ENCODE results near the gene PHYHIPL. TPM values are rescaled to one million over a fixed set of nuclear protein-coding genes. Genes with fewer than 3 reads are reported as not detected.

Gene PHYHIPL
- polyA plus RNA-seq, 6 donors from 2014 or later: not detected

DNA sequence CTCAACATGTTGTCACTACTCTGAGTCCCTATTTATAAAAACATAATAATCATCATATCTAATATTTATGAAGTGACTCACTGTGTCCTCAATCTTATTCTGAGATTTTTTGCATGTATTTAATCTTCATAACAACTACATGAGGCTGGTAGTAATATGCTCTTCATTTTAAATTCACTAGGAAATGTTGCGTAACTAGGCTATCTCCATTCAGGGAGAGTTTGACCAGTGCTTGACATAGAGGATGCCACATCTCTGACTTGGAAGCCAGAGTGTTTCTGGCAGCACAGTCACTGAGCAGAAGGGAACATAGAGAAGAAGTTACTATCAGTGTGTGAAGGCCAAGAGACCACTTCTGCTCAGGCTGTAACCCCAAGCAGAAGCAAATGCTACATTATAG is 97.0 kb downstream of the PHYHIPL start:
- no peaks in the 10 kb centered on the region for H3K36me3 Mint-ChIP-seq
- ATAC-seq (ENCODE audit: low read depth in 2 of 2) (no peak), DNase-seq (no peak)
- no peak overlapping the region for H3K4me3 Mint-ChIP-seq
- H3K4me1 Mint-ChIP-seq: no peaks in the 10 kb centered on the region
- peaks cover 0 to 3% (median 0%) of the 10 kb centered on the region in 7 donors for H3K9me3 Mint-ChIP-seq
- peaks cover 0 to 6% (median 0%) of the 10 kb centered on the region in 3 donors for H3K27me3 Mint-ChIP-seq
- no peak overlapping the region for H3K27ac Mint-ChIP-seq

DNA sequence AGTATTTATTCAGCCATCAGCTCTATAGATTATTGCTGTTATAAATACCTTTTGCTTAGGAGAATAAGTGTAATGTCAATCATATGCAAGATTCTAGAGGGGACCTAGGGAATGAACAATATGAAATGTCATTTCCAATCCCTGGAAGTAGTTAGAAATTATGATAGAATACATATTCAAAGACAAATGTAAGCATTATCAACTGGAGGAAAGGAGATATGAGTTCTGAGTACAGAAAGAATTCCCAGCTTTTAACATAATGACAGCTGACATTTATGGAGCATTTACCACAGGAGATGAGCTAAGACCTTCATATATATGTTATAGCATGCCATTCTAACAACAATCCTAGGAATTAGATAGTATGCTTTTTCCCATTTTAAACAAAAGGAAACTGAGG is 99.7 kb downstream of the PHYHIPL start:
- Mint-ChIP-seq H3K27ac (no peak overlapping the region), H3K36me3 (no peaks in the 10 kb centered on the region), H3K9me3 (peaks cover 0 to 3% (median 0%) of the 10 kb centered on the region in 7 donors), H3K27me3 (peaks cover 0 to 10% (median 5%) of the 10 kb centered on the region in 3 donors), H3K4me3 (no peak overlapping the region), H3K4me1 (no peaks in the 10 kb centered on the region)
- DNase-seq: no peak
- no peak for ATAC-seq (ENCODE audit: low read depth in 2 of 2)

- DNase-seq (no peak), ATAC-seq (ENCODE audit: low read depth in 2 of 2) (no peak)
- Mint-ChIP-seq H3K27ac (no peak overlapping the region), H3K4me1 (no peaks in the 10 kb centered on the region), H3K9me3 (peaks cover 0 to 3% (median 0%) of the 10 kb centered on the region in 7 donors), H3K4me3 (no peak overlapping the region), H3K27me3 (peaks cover 0 to 8% (median 5%) of the 10 kb centered on the region in 3 donors), H3K36me3 (no peaks in the 10 kb centered on the region)
Measured at GRCh38 chr10:59276919-59277318, 100.5 kb downstream of the PHYHIPL start.

- Mint-ChIP-seq H3K27me3 (peaks cover 2 to 10% (median 4%) of the 10 kb centered on the region in 3 donors), H3K36me3 (no peaks in the 10 kb centered on the region), H3K4me3 (no peak overlapping the region), H3K27ac (no peak overlapping the region), H3K4me1 (no peaks in the 10 kb centered on the region), H3K9me3 (peaks cover 0 to 3% (median 0%) of the 10 kb centered on the region in 7 donors)
- no peak for DNase-seq
- no peak for ATAC-seq (ENCODE audit: low read depth in 2 of 2)
Measured at GRCh38 chr10:59279476-59279875, 103.0 kb downstream of the PHYHIPL start.

DNA sequence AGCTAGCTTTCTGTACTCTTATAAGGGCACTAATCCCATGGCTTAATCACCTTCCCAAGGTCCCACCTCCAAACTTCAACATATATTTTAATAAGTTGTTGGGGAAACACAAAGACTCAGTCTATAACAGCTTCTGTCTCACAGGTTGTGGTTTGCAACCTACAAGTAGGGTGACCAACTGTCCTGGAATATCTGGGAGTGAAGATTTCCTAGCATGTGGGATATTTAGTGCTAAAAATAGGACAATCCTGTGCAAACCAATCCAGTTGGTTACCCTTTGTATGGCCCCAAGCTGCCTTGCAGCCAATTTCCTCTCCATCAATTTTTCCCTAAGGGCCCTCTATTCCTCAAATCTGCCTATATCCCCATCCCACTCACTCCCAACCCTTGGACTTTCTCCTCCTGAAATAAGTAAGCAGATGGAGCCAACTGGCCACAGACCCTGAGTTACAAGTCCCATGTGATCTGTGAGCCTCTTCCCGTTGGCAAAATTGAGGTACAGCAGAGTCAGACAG is 103.6 kb downstream of the PHYHIPL start:
- no peak for DNase-seq
- no peak overlapping the region for H3K4me3 Mint-ChIP-seq
- H3K27me3 Mint-ChIP-seq: peaks cover 4 to 15% (median 8%) of the 10 kb centered on the region in 3 donors
- H3K36me3 Mint-ChIP-seq: no peaks in the 10 kb centered on the region
- peaks cover 0 to 6% (median 0%) of the 10 kb centered on the region in 7 donors for H3K9me3 Mint-ChIP-seq
- no peaks in the 10 kb centered on the region for H3K4me1 Mint-ChIP-seq
- no peak for ATAC-seq (ENCODE audit: low read depth in 2 of 2)
- no peak overlapping the region for H3K27ac Mint-ChIP-seq

- H3K27me3 Mint-ChIP-seq: peaks cover 4 to 15% (median 8%) of the 10 kb centered on the region in 3 donors
- no peaks in the 10 kb centered on the region for H3K4me1 Mint-ChIP-seq
- no peak for ATAC-seq (ENCODE audit: low read depth in 2 of 2)
- DNase-seq: no peak
- no peak overlapping the region for H3K4me3 Mint-ChIP-seq
- no peaks in the 10 kb centered on the region for H3K36me3 Mint-ChIP-seq
- peaks cover 0 to 6% (median 0%) of the 10 kb centered on the region in 7 donors for H3K9me3 Mint-ChIP-seq
- H3K27ac Mint-ChIP-seq: no peak overlapping the region
Measured at GRCh38 chr10:59281861-59282260, 105.4 kb downstream of the PHYHIPL start.

- H3K36me3 Mint-ChIP-seq: no peaks in the 10 kb centered on the region
Measured at GRCh38 chr10:59283456-59284091, 107.1 kb downstream of the PHYHIPL start.

GRCh38 chr10:59284118-59284975 is 107.9 kb downstream of the PHYHIPL start:
- no peaks in the 10 kb centered on the region for H3K4me1 Mint-ChIP-seq
- H3K27me3 Mint-ChIP-seq: peaks cover 4 to 15% (median 8%) of the 10 kb centered on the region in 3 donors
- H3K4me3 Mint-ChIP-seq: no peak overlapping the region
- DNase-seq (no peak), ATAC-seq (ENCODE audit: low read depth in 2 of 2) (no peak)
- peaks cover 0 to 6% (median 0%) of the 10 kb centered on the region in 7 donors for H3K9me3 Mint-ChIP-seq
- no peaks in the 10 kb centered on the region for H3K36me3 Mint-ChIP-seq
- H3K27ac Mint-ChIP-seq: no peak overlapping the region

More at GRCh38 chr10:59283456-59284091, 107.1 kb downstream of the PHYHIPL start:
- DNase-seq: no peak
- no peak for ATAC-seq (ENCODE audit: low read depth in 2 of 2)
- Mint-ChIP-seq H3K4me3 (no peak overlapping the region), H3K4me1 (no peaks in the 10 kb centered on the region), H3K27ac (no peak overlapping the region), H3K27me3 (peaks cover 4 to 15% (median 8%) of the 10 kb centered on the region in 3 donors), H3K9me3 (peaks cover 0 to 6% (median 0%) of the 10 kb centered on the region in 7 donors)

GRCh38 chr10:59285073-59285472 is 108.6 kb downstream of the PHYHIPL start:
- Mint-ChIP-seq H3K4me3 (no peak overlapping the region), H3K27ac (no peak overlapping the region), H3K36me3 (no peaks in the 10 kb centered on the region), H3K27me3 (peaks cover 4 to 15% (median 8%) of the 10 kb centered on the region in 3 donors), H3K4me1 (no peaks in the 10 kb centered on the region), H3K9me3 (peaks cover 0 to 6% (median 0%) of the 10 kb centered on the region in 7 donors)
- no peak for ATAC-seq (ENCODE audit: low read depth in 2 of 2)
- no peak for DNase-seq

DNA sequence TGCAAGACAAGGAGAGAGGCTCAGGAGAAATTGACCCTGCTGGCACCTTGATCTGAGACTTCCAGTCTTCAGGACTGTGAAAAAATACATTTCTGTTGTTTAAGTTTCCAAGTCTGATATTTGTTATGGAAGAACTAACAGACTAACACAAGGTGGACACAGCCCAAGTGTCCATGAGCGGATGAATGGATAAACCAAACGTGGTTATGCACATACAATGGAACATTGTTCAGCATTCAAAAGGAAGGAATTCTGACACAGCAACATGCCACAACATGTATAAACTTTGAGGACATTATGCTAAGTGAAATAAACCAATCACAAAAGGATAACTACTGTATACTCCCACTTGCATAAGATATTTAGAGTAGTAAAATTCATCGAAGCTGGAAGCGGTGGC is 109.4 kb downstream of the PHYHIPL start:
- H3K36me3 Mint-ChIP-seq: no peaks in the 10 kb centered on the region
- no peak for DNase-seq
- peak overlapping the region in 1 of 8 donors; percentile 61 for H3K4me3 Mint-ChIP-seq
- ATAC-seq (ENCODE audit: low read depth in 2 of 2): no peak
- H3K9me3 Mint-ChIP-seq: peaks cover 0 to 6% (median 0%) of the 10 kb centered on the region in 7 donors
- H3K4me1 Mint-ChIP-seq: no peaks in the 10 kb centered on the region
- peaks cover 0 to 11% (median 8%) of the 10 kb centered on the region in 3 donors for H3K27me3 Mint-ChIP-seq
- H3K27ac Mint-ChIP-seq: no peak overlapping the region

DNA sequence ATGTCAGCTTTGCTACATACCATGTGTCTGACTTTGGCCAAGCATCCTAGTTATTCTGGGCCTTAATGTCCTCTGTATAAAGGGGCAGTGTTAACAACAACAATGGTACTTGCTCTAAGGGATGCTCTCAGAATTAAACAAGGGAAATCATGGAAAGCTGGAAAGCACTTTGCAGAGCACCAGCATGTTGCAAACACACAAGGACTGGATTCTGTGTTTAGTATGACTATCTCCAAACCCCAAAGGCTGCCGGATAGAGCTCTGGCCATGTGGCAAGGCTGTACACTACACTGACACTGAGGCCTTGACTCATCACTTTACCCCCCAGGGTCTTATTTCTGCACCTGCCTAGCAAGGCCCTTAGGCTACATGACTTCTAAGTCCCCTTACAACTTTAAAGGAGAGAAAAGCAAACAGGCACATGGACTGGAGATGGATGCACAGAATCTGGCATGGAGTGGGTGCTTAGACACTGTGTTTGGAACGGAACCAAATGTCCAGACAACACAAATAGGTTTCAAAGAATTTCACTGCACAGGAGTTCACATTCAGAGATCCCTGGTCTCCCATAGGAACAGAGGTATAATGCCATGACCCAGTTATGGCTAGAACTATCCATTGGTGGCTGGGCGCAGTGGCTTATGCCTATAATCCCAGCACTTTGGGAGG is 111.3 kb downstream of the PHYHIPL start:
- H3K4me3 Mint-ChIP-seq: no peak overlapping the region
- no peaks in the 10 kb centered on the region for H3K36me3 Mint-ChIP-seq
- ATAC-seq (ENCODE audit: low read depth in 2 of 2) (no peak), DNase-seq (no peak)
- H3K4me1 Mint-ChIP-seq: no peaks in the 10 kb centered on the region
- H3K27ac Mint-ChIP-seq: no peak overlapping the region
- H3K9me3 Mint-ChIP-seq: peaks cover 0 to 6% (median under 1%) of the 10 kb centered on the region in 7 donors
- H3K27me3 Mint-ChIP-seq: peaks cover 0 to 11% (median 8%) of the 10 kb centered on the region in 3 donors

DNA sequence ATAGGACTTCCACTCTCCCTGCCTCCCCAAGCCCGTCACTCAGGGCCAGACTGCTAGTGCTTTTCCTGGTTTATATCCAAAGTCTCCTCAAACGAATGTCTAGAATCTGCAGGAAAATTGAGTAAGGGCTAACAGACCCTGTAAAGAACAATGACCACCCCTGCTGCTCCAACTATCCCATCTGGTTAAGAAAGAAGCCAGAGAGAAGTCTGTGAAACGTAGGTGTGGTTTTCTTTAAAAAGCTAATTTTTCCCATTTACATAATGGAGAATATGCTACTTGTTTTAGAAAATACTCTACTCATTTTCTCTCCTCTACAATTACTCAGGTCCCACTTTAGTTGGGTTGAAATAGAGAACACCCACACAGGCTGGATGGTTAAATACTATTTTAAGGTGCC is 113.4 kb downstream of the PHYHIPL start:
- Mint-ChIP-seq H3K36me3 (no peaks in the 10 kb centered on the region), H3K4me3 (no peak overlapping the region), H3K9me3 (peaks cover 0 to 3% (median 2%) of the 10 kb centered on the region in 7 donors), H3K4me1 (no peaks in the 10 kb centered on the region), H3K27me3 (peaks cover 0 to 3% (median 2%) of the 10 kb centered on the region in 3 donors), H3K27ac (peak overlapping the region in 1 of 6 donors; percentile 40)
- no peak for ATAC-seq (ENCODE audit: low read depth in 2 of 2)
- no peak for DNase-seq

DNA sequence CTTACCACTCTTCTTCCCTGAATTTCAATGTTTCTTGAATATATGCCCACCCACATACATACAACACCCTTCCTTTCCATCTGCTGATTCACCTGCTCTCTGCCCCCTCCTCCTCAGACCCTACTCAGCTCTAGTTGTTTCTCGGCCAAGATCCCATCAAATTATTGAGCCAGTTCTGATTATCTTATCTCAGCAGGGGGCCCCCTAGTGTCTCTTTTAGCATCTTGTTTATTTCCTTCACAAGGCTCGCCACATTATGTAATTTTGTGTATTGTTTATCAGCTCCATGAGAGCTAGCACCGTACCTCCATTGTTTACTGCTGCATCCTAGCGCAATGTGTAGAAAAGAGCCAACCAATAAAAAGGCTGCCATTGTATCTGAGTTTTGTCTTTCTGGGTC is 114.0 kb downstream of the PHYHIPL start:
- Mint-ChIP-seq H3K4me3 (no peak overlapping the region), H3K9me3 (peaks cover 0 to 3% (median 2%) of the 10 kb centered on the region in 7 donors), H3K36me3 (no peaks in the 10 kb centered on the region), H3K27me3 (no peaks in the 10 kb centered on the region), H3K27ac (no peak overlapping the region), H3K4me1 (no peaks in the 10 kb centered on the region)
- no peak for DNase-seq
- no peak for ATAC-seq (ENCODE audit: low read depth in 2 of 2)
